Measurements from ENCODE around the gene ZBTB21.

Gene ZBTB21

DNA sequence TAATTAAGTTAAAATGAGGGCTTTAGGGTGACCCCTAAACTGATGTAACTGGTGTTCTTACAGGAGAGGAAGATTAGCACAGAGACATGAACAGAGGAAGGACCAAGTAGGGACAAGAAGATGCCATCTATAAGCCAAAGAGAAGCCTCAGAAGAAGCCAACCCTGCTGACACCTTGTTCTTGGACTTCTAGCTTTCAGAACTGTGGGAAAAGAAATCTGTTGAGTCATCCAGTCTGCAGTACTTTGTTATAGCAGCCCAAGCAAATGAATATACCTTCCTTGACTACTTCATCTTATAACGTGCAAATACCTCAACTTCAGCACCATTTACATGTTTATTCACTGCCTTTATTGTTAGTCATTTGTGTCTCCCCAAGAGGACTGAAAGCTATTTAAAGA is 3.4 kb downstream of the ZBTB21 start:
- TF ChIP-seq, protein P1, sequence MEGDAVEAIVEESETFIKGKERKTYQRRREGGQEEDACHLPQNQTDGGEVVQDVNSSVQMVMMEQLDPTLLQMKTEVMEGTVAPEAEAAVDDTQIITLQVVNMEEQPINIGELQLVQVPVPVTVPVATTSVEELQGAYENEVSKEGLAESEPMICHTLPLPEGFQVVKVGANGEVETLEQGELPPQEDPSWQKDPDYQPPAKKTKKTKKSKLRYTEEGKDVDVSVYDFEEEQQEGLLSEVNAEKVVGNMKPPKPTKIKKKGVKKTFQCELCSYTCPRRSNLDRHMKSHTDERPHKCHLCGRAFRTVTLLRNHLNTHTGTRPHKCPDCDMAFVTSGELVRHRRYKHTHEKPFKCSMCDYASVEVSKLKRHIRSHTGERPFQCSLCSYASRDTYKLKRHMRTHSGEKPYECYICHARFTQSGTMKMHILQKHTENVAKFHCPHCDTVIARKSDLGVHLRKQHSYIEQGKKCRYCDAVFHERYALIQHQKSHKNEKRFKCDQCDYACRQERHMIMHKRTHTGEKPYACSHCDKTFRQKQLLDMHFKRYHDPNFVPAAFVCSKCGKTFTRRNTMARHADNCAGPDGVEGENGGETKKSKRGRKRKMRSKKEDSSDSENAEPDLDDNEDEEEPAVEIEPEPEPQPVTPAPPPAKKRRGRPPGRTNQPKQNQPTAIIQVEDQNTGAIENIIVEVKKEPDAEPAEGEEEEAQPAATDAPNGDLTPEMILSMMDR (IDR thresholded peaks at IDR 0.05) = no peak
- Histone ChIP-seq H3K4me1 (peaks cover 0 to 13% (median 6%) of the 10 kb centered on the region in 4 donors), H3K27me3 (no peaks in the 10 kb centered on the region), H3K9me3 (no peaks in the 10 kb centered on the region), H3K27ac (no peak overlapping the region), H3K4me3 (no peak overlapping the region), H3K36me3 (peaks cover 0 to 13% (median 3%) of the 10 kb centered on the region in 3 donors)
- intact Hi-C loops (cut with DNase I; ENCODE audit: low total_unique reads) = loop anchor here (5.0 kb wide), 2 partner anchors 91 to 111 kb away; no protein-coding TSS in a partner anchor
- DNase-seq = no peak

DNA sequence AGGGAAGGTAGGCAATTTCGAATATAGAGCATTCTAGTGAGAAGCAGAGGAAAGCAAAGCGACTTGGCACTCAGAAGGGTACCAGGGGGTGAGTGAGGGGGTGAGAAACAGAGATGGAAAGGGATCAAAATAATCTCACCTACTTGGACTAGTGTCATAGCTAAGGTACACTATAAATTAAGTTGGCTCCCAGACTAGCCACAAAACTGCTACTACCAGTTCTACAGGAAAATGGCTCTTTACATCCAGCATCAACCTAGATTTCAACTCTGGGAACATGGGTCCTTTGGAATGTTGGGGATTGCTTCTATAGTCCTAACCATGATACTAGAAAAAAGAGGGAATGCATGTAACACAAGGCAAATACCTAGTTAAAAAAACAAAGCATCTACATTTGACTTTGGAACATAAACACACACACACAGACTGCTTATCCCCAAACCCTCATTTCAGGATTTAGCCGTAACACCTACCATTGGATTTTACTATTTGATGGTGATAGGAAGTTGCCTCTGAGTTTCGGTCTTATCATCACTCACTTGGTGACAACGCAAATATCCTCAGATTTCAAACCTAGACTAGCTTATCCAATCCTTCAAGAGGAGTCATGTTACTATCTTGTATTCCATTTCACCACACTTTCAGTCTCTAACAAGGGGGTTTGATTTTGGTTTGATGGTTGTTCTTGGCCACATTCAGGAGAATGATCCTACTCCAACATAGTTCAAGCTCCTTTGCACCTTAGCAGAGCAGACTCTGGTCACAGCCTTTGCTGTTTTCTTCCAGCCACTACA is 5.6 kb downstream of the ZBTB21 start:
- TF ChIP-seq, protein P1 (IDR thresholded peaks at IDR 0.05) = no peak

DNA sequence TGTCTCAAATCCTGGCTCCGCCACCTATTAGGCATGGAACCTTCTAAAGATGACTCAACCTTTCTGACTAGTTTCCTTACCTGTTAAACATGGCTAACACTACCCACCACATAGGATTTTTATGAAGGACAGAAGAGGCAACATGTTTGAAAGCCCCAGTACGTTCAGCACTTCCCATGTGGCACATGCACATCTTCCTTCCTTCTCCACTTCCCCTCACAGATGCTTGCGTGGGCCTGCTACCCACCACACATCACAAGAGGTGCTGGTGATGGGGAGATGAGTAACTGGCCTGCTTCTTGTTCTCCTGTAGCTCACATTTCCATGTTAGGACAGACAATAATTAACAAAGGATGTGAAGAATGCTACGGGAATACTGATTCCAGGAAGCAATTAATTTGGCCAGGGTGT is 7.1 kb downstream of the ZBTB21 start:
- no peaks in the 10 kb centered on the region for H3K4me1 ChIP-seq
- H3K27me3 ChIP-seq = no peaks in the 10 kb centered on the region
- no peak for DNase-seq
- TF ChIP-seq, protein P1 (IDR thresholded peaks at IDR 0.05) = no peak
- no peak overlapping the region for H3K27ac ChIP-seq
- H3K36me3 ChIP-seq = peaks cover 0 to 34% (median 3%) of the 10 kb centered on the region in 3 donors
- no peaks in the 10 kb centered on the region for H3K9me3 ChIP-seq
- H3K4me3 ChIP-seq = no peak overlapping the region
- intact Hi-C loops (cut with DNase I; ENCODE audit: low total_unique reads) = no loop called here

More for the DNA sequence above, 5.6 kb downstream of the ZBTB21 start:
- intact Hi-C loops (cut with DNase I; ENCODE audit: low total_unique reads) = loop anchor here (5.0 kb wide), 2 partner anchors 93 to 113 kb away; no protein-coding TSS in a partner anchor
- no peak for DNase-seq
- Histone ChIP-seq H3K4me1 (peaks cover 0 to 5% (median 4%) of the 10 kb centered on the region in 4 donors), H3K4me3 (no peak overlapping the region), H3K36me3 (peaks cover 0 to 34% (median 3%) of the 10 kb centered on the region in 3 donors), H3K27me3 (no peaks in the 10 kb centered on the region), H3K27ac (no peak overlapping the region), H3K9me3 (no peaks in the 10 kb centered on the region)

DNA sequence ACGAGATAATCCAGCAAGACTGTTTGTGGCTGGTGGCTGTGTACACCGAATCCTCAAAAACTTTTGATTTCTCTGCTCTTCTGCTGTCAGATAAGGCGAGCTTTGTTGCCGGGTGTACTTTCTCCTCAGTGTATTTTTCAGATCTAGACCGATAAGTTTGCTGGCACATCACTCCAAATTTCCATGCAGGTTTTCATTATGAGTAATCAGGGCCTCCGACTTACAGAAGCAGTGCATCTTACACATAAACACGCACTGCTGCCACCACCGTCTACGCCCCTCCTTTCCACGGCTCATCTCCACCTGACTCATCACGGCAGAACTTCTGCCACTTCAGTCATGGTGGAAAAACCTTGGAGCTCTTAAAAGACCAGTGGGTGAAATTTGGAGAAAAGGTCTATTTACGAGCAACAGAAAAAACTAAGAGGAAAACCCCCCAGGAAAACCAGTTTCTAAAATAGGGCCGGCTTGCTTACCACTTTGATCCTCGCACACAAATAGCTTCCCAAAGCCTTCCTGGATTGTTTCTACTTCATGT is 7.7 kb downstream of the ZBTB21 start:
- H3K27ac ChIP-seq = no peak overlapping the region
- H3K4me3 ChIP-seq = no peak overlapping the region
- intact Hi-C loops (cut with DNase I; ENCODE audit: low total_unique reads) = no loop called here
- H3K4me1 ChIP-seq = no peaks in the 10 kb centered on the region
- H3K36me3 ChIP-seq = peaks cover 0 to 34% (median 3%) of the 10 kb centered on the region in 3 donors
- H3K27me3 ChIP-seq = no peaks in the 10 kb centered on the region
- TF ChIP-seq, protein P1 (IDR thresholded peaks at IDR 0.05) = no peak
- H3K9me3 ChIP-seq = no peaks in the 10 kb centered on the region
- DNase-seq = no peak

DNA sequence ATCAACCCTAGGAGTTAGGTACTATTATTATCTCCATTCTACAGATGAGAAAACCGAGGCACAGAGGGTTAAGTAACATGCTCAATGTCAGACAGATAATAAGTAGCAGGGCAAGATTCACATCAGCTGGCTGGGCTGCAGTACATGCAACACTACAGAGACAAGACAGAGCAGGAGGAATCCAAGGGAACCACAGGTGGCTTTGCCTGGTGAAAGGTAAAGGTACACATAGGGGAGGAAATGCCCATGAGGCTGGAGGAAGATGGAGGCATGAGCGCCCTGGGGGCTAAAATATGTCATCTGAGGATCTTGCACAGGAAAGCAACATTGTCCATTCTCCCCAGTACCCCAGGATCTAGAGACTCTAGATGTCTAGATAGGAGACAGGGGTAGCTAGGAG is 8.4 kb downstream of the ZBTB21 start:
- TF ChIP-seq, protein P1 (IDR thresholded peaks at IDR 0.05) = no peak
- Histone ChIP-seq H3K4me3 (no peak overlapping the region), H3K36me3 (peaks cover 0 to 34% (median 10%) of the 10 kb centered on the region in 3 donors), H3K9me3 (no peaks in the 10 kb centered on the region), H3K27ac (no peak overlapping the region), H3K4me1 (no peaks in the 10 kb centered on the region), H3K27me3 (no peaks in the 10 kb centered on the region)
- intact Hi-C loops (cut with DNase I; ENCODE audit: low total_unique reads) = no loop called here
- no peak for DNase-seq
